IMR-90 (cell line): ENCODE measurements around the gene NFASC. TPM values are rescaled to one million over a fixed set of nuclear protein-coding genes. Genes with fewer than 3 reads are reported as not detected.

Experiments used
- ATAC-seq: fragments of 200-7000 bp; cut with Tn5 transposase; 2 replicates; pipeline ENCODE4 v1.9.1; 2020; ENCODE audit warnings: low read depth, mild to moderate bottlenecking, moderate library complexity
- BruUV-seq: library from RNA; stranded (reverse); fragments of 400-500 nt; replicated peaks from 2 replicates; lab custom pipeline; 2021; lab: Mats Ljungman, UMichigan
- CTCF ChIA-PET: fragments of 300-600 bp; formaldehyde crosslinking; extraction: SDS; loops from one replicate; lab custom pipeline; 2021; ENCODE audit warnings: antibody characterized with exemption; lab: Yijun Ruan, JAX
- POLR2A ChIA-PET: fragments of 300-600 bp; sonication (Branson Sonifier 250); formaldehyde crosslinking; loops from one replicate; lab custom pipeline; 2022; ENCODE audit warnings: antibody characterized with exemption; ENCODE audit not compliant: unreplicated experiment; lab: Charles Lee
- DNase-seq: peaks from one replicate; pipeline ENCODE4 v3.0.0; 2013
- H2AFZ ChIP-seq: replicated peaks from 2 replicates; pipeline ENCODE3; 2013; ENCODE audit warnings: low read length, mild to moderate bottlenecking; ENCODE audit not compliant: poor library complexity
- H2AK5ac ChIP-seq: 2 replicates; pipeline ENCODE4 v1.6.1; 2013; ENCODE audit warnings: low read depth, low read length, inconsistent platforms
- H2AK9ac ChIP-seq: replicated peaks from 2 replicates; pipeline ENCODE3; 2013; ENCODE audit warnings: mild to moderate bottlenecking, low read depth, low read length, moderate library complexity; ENCODE audit not compliant: poor library complexity
- H2BK120ac ChIP-seq: 2 replicates; pipeline ENCODE4 v1.6.1; 2013; ENCODE audit warnings: low read depth, low read length, inconsistent platforms
- H2BK15ac ChIP-seq: 3 replicates; pipeline ENCODE4 v1.6.1; 2013; ENCODE audit warnings: low read depth, low read length, inconsistent platforms
- H2BK20ac ChIP-seq: 2 replicates; pipeline ENCODE4 v1.6.1; 2013; ENCODE audit warnings: low read depth, mild to moderate bottlenecking, inconsistent platforms, low read length, moderate library complexity
- H2BK5ac ChIP-seq: 2 replicates; pipeline ENCODE4 v1.6.1; 2013; ENCODE audit warnings: mild to moderate bottlenecking, low read depth, low read length, inconsistent platforms; ENCODE audit not compliant: poor library complexity, severe bottlenecking
- H3K14ac ChIP-seq: replicated peaks from 2 replicates; pipeline ENCODE4 v1.6.1; 2013; ENCODE audit warnings: low read depth, low read length, inconsistent platforms
- H3K18ac ChIP-seq: 2 replicates; pipeline ENCODE4 v1.6.1; 2013; ENCODE audit warnings: low read depth, low read length, control low read depth
- H3K23ac ChIP-seq: 2 replicates; pipeline ENCODE4 v1.6.1; 2013; ENCODE audit warnings: low read depth, low read length, inconsistent platforms
- H3K27ac ChIP-seq: 2 replicates; pipeline ENCODE4 v1.5.1; 2013; ENCODE audit warnings: mild to moderate bottlenecking, control low read depth, low read length; ENCODE audit not compliant: insufficient read depth
- H3K27me3 ChIP-seq: 2 replicates; pipeline ENCODE4 v1.6.1; 2013; ENCODE audit warnings: low read length; ENCODE audit not compliant: control insufficient read depth, insufficient read depth
- H3K36me3 ChIP-seq: 2 replicates; pipeline ENCODE4 v1.6.1; 2013; ENCODE audit warnings: low read length, mixed read lengths; ENCODE audit not compliant: control insufficient read depth, insufficient read depth
- H3K4ac ChIP-seq: 2 replicates; pipeline ENCODE4 v1.6.1; 2013; ENCODE audit warnings: low read depth, low read length, inconsistent platforms
- H3K4me1 ChIP-seq: 2 replicates; pipeline ENCODE4 v1.6.1; 2013; ENCODE audit warnings: low read length, mixed read lengths; ENCODE audit not compliant: control insufficient read depth, insufficient read depth
- H3K4me2 ChIP-seq: 2 replicates; pipeline ENCODE4 v1.6.1; 2013; ENCODE audit warnings: low read depth, mild to moderate bottlenecking, control low read depth, low read length, moderate library complexity
- H3K4me3 ChIP-seq: 2 replicates; pipeline ENCODE4 v1.5.1; 2013; ENCODE audit warnings: low read depth, mild to moderate bottlenecking, control low read depth, low read length, moderate library complexity; ENCODE audit not compliant: insufficient read depth
- H3K56ac ChIP-seq: 2 replicates; pipeline ENCODE4 v1.6.1; 2013; ENCODE audit warnings: low read length, inconsistent platforms; ENCODE audit not compliant: insufficient read depth; ENCODE audit errors: extremely low read depth
- H3K79me1 ChIP-seq, 2 experiments: 2 replicates each; pipeline ENCODE4 v1.6.1; 2013; ENCODE audit warnings: low read length in 2 of 2, inconsistent platforms in 1 of 2, low read depth in 1 of 2
- H3K9ac ChIP-seq: 2 replicates; pipeline ENCODE4 v1.6.1; 2013; ENCODE audit warnings: low read depth, low read length, control low read depth
- H3K9me1 ChIP-seq: 2 replicates; pipeline ENCODE4 v1.6.1; 2013; ENCODE audit warnings: low read length, inconsistent platforms; ENCODE audit not compliant: insufficient read depth
- H3K9me3 ChIP-seq: 2 replicates; pipeline ENCODE4 v1.6.1; 2013; ENCODE audit warnings: low read length; ENCODE audit not compliant: control insufficient read depth, insufficient read depth
- H4K20me1 ChIP-seq: 2 replicates; pipeline ENCODE4 v1.6.1; 2013; ENCODE audit warnings: low read length, inconsistent platforms; ENCODE audit not compliant: insufficient read depth
- H4K5ac ChIP-seq: 2 replicates; pipeline ENCODE4 v1.6.1; 2013; ENCODE audit warnings: mild to moderate bottlenecking, low read depth, low read length, control low read depth
- H4K8ac ChIP-seq, 2 experiments: 2 replicates each; pipeline ENCODE4 v1.6.1; 2013; ENCODE audit warnings: low read depth in 2 of 2, low read length in 2 of 2, control low read depth in 1 of 2, inconsistent platforms in 1 of 2
- H4K91ac ChIP-seq: 2 replicates; pipeline ENCODE4 v1.6.1; 2013; ENCODE audit warnings: low read depth, low read length, inconsistent platforms; ENCODE audit not compliant: insufficient read depth
- BHLHE40 ChIP-seq: fragments of 150-350 bp; IDR thresholded peaks from 2 replicates; pipeline ENCODE4 v1.6.1; 2016; ENCODE audit warnings: mild to moderate bottlenecking, low read depth, low read length
- CEBPB ChIP-seq: IDR thresholded peaks from 2 replicates; pipeline ENCODE4 v1.6.1; 2012; ENCODE audit warnings: low read depth, low read length, improper control_type of control experiment
- CHD1 ChIP-seq: IDR thresholded peaks from 2 replicates; pipeline ENCODE4 v1.6.1; 2012; ENCODE audit warnings: low read depth, low read length, improper control_type of control experiment
- FOS ChIP-seq: fragments of 150-350 bp; IDR thresholded peaks from 2 replicates; pipeline ENCODE4 v1.6.1; 2016; ENCODE audit warnings: low read depth, low read length
- MAFK ChIP-seq: IDR thresholded peaks from 2 replicates; pipeline ENCODE4 v1.6.1; 2012; ENCODE audit warnings: low read depth, low read length, improper control_type of control experiment
- MAZ ChIP-seq: IDR thresholded peaks from 2 replicates; pipeline ENCODE4 v1.6.1; 2012; ENCODE audit warnings: low read depth, mild to moderate bottlenecking, low read length, improper control_type of control experiment, moderate library complexity, borderline replicate concordance
- MXI1 ChIP-seq: IDR thresholded peaks from 2 replicates; pipeline ENCODE4 v1.6.1; 2012; ENCODE audit warnings: low read depth, mild to moderate bottlenecking, low read length, moderate library complexity, borderline replicate concordance
- NFE2L2 ChIP-seq: fragments of 150-350 bp; IDR thresholded peaks from 2 replicates; pipeline ENCODE4 v1.6.1; 2016; ENCODE audit warnings: low read depth, mild to moderate bottlenecking, low read length
- POLR2A ChIP-seq: IDR thresholded peaks from 2 replicates; pipeline ENCODE4 v1.6.1; 2012; ENCODE audit warnings: mild to moderate bottlenecking, low read depth, low read length
- RAD21 ChIP-seq: IDR thresholded peaks from 2 replicates; pipeline ENCODE4 v1.6.1; 2012; ENCODE audit warnings: low read length, improper control_type of control experiment
- RCOR1 ChIP-seq: IDR thresholded peaks from 2 replicates; pipeline ENCODE4 v1.6.1; 2012; ENCODE audit warnings: mild to moderate bottlenecking, low read length, improper control_type of control experiment; ENCODE audit not compliant: insufficient replicate concordance
- RFX5 ChIP-seq: IDR thresholded peaks from 2 replicates; pipeline ENCODE4 v1.8.0; 2012; ENCODE audit warnings: low read depth, mild to moderate bottlenecking, low read length, moderate library complexity
- SMC3 ChIP-seq: fragments of 150-350 bp; IDR thresholded peaks from 2 replicates; pipeline ENCODE4 v1.6.1; 2016; ENCODE audit warnings: low read depth, mild to moderate bottlenecking, antibody characterized with exemption, low read length, moderate library complexity
- USF2 ChIP-seq: fragments of 150-350 bp; IDR thresholded peaks from 2 replicates; pipeline ENCODE4 v1.6.1; 2017; ENCODE audit warnings: mild to moderate bottlenecking, antibody characterized with exemption, low read length, low read depth
- WGBS, 2 experiments: methylation state at CpG; one replicate each; pipeline versions ENCODE4 v1.1.5 to v1.1.7; 2013; ENCODE audit warnings: missing lambda C conversion rate in 2 of 2; ENCODE audit not compliant: insufficient read length in 1 of 2; ENCODE audit errors: extremely low coverage in 2 of 2; 5-methylcytosine and 5-hydroxymethylcytosine counted together
- dilution Hi-C: fragments of 300-500 bp; cut with HindIII; formaldehyde crosslinking; loops from one replicate; pipeline ENCODE4 v1.14.3; 2018; ENCODE audit warnings: low sequenced_read_pairs; ENCODE audit not compliant: unreplicated experiment
- in situ Hi-C: fragments of 300-500 bp; cut with MboI; formaldehyde crosslinking; loops from 3 replicates; pipeline ENCODE4 v1.14.3; 2019; ENCODE audit warnings: low sequenced_read_pairs, inconsistent platforms, mixed read lengths
- intact Hi-C: fragments of 100-400 bp; cut with micrococcal nuclease; formaldehyde crosslinking; loops from 2 replicates; pipeline ENCODE4 v1.10.0; 2022
- polyA plus RNA-seq, 3 experiments: library from polyadenylated mRNA; depleted of rRNA; stranded (reverse); fragments of >200 nt; gene quantifications; 2 replicates each; pipeline ENCODE4 v1.2.3, GENCODE V29; 2012; ENCODE audit warnings: low replicate concordance in 1 of 3
- total RNA-seq: library from RNA; depleted of rRNA; stranded (reverse); fragments of >200 nt; gene quantifications from 2 replicates; pipeline ENCODE4 v1.2.3, GENCODE V29; 2012
- TF ChIP-seq, protein P1 (sequence below): conservative IDR thresholded peaks from 2 replicates; pipeline ENCODE4 v1.5.1; 2012; ENCODE audit warnings: mild to moderate bottlenecking, low read depth, low read length, improper control_type of control experiment
- TF ChIP-seq, protein P2 (sequence below): fragments of 150-350 bp; IDR thresholded peaks from 2 replicates; pipeline ENCODE4 v1.6.1; 2016; ENCODE audit warnings: low read depth, mild to moderate bottlenecking, low read length, moderate library complexity, borderline replicate concordance

The NFASC gene
- total and polyA plus RNA-seq, 2 of the 4 experiments (the other 2 are of a cell fraction) = 0.18 to 0.79 TPM

GRCh38 chr1:205056956-205057568, 186.4 kb downstream of the NFASC start:
- no peak overlapping the region for H3K23ac ChIP-seq
- WGBS, 2 experiments = 90% methylated on average over 2 of the region's 6 CpGs; no CpG with 5 or more reads in 1 of the 2 experiments
- in situ Hi-C loops = no loop called here
- H2BK5ac ChIP-seq = no peak overlapping the region
- H3K36me3 ChIP-seq = no peaks in the 10 kb centered on the region
- dilution Hi-C loops = no loop called here
- H3K14ac ChIP-seq = no peak overlapping the region
- H2BK15ac ChIP-seq = no peak overlapping the region
- no TSS peak for BruUV-seq
- no peak overlapping the region for H3K4ac ChIP-seq
- DNase-seq (no peak), ATAC-seq (no peak)
- no peak overlapping the region for H4K91ac ChIP-seq
- no peak overlapping the region for H2AK9ac ChIP-seq
- H2BK120ac ChIP-seq = no peak overlapping the region
- ChIA-PET CTCF (no interaction called here), POLR2A (no interaction called here)
- H4K5ac ChIP-seq = no peak overlapping the region
- H3K9me3 ChIP-seq = no peaks in the 10 kb centered on the region
- no peaks in the 10 kb centered on the region for H3K9me1 ChIP-seq
- H3K4me1 ChIP-seq = no peaks in the 10 kb centered on the region
- H2AK5ac ChIP-seq = no peak overlapping the region
- no peak overlapping the region for H3K56ac ChIP-seq
- no peak overlapping the region for H2AFZ ChIP-seq
- H3K27me3 ChIP-seq = peaks cover 36% of the 10 kb centered on the region
- H3K79me1 ChIP-seq = no peaks in the 10 kb centered on the region
- TF ChIP-seq RAD21 (no peak), MAZ (no peak), RFX5 (no peak), CEBPB (no peak), FOS (no peak), SMC3 (no peak), MAFK (no peak), USF2 (no peak), POLR2A (no peak), MXI1 (no peak), RCOR1 (no peak), NFE2L2 (no peak), CHD1 (no peak), BHLHE40 (no peak)
- TF ChIP-seq, protein P1, sequence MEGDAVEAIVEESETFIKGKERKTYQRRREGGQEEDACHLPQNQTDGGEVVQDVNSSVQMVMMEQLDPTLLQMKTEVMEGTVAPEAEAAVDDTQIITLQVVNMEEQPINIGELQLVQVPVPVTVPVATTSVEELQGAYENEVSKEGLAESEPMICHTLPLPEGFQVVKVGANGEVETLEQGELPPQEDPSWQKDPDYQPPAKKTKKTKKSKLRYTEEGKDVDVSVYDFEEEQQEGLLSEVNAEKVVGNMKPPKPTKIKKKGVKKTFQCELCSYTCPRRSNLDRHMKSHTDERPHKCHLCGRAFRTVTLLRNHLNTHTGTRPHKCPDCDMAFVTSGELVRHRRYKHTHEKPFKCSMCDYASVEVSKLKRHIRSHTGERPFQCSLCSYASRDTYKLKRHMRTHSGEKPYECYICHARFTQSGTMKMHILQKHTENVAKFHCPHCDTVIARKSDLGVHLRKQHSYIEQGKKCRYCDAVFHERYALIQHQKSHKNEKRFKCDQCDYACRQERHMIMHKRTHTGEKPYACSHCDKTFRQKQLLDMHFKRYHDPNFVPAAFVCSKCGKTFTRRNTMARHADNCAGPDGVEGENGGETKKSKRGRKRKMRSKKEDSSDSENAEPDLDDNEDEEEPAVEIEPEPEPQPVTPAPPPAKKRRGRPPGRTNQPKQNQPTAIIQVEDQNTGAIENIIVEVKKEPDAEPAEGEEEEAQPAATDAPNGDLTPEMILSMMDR = no peak
- TF ChIP-seq, protein P2, sequence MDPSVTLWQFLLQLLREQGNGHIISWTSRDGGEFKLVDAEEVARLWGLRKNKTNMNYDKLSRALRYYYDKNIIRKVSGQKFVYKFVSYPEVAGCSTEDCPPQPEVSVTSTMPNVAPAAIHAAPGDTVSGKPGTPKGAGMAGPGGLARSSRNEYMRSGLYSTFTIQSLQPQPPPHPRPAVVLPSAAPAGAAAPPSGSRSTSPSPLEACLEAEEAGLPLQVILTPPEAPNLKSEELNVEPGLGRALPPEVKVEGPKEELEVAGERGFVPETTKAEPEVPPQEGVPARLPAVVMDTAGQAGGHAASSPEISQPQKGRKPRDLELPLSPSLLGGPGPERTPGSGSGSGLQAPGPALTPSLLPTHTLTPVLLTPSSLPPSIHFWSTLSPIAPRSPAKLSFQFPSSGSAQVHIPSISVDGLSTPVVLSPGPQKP = no peak
- no peak overlapping the region for H3K27ac ChIP-seq
- H4K8ac ChIP-seq = no peak overlapping the region
- no peak overlapping the region for H3K4me3 ChIP-seq
- no peak overlapping the region for H2BK20ac ChIP-seq
- H3K4me2 ChIP-seq = no peak overlapping the region
- intact Hi-C loops = no loop called here
- H4K20me1 ChIP-seq = no peaks in the 10 kb centered on the region
- no peak overlapping the region for H3K9ac ChIP-seq
- H3K18ac ChIP-seq = no peak overlapping the region
